OCI-LY7 (cell line): Measurements from ENCODE around the gene PRTN3.
"Not testable (repeated sequence)": the region's sequence is repeated elsewhere in the genome, so short reads cannot be mapped to it uniquely, and the experiment has no call there.

Experiments used
- CTCF ChIP-seq: fragments of 200-600 bp; sonication (generic); conservative IDR thresholded peaks from 2 replicates; pipeline ENCODE4 v1.5.1; 2014; ENCODE audit warnings: mild to moderate bottlenecking, antibody characterized with exemption, low read length, moderate library complexity, mixed read lengths
- EZH2phosphoT487 ChIP-seq: fragments of 200-600 bp; sonication (generic); IDR thresholded peaks from 2 replicates; pipeline ENCODE4 v1.6.1; 2018; ENCODE audit warnings: low read depth, borderline replicate concordance, mild to moderate bottlenecking, mixed run types, antibody characterized with exemption, low read length, moderate library complexity, mixed read lengths

GRCh38 chr19:878751-879561, 38.2 kb downstream of the PRTN3 start:
- not testable (repeated sequence) for TF ChIP-seq CTCF, EZH2phosphoT487
